A549 (cell line): ENCODE data around the gene CALML4.

ENCODE experiments used
- CHD2 ChIP-seq: fragments of 150-350 bp; IDR thresholded peaks from 2 replicates; pipeline ENCODE4 v1.6.1; 2014; ENCODE audit warnings: low read length; ENCODE audit not compliant: partially characterized antibody
- POLR2A ChIP-seq: IDR thresholded peaks from 2 replicates; pipeline ENCODE4 v1.6.1; 2012; ENCODE audit warnings: mild to moderate bottlenecking, low read length
- RAD21 ChIP-seq, 2 experiments: fragments of >200 bp in 1 of 2; sonication (Bioruptor Twin) in 1 of 2; formaldehyde crosslinking in 1 of 2; IDR thresholded peaks in 1 of 2; conservative IDR thresholded peaks in 1 of 2; 2 replicates in 1 of 2; 3 replicates in 1 of 2; pipeline ENCODE4 v1.6.1; 2012 to 2018; ENCODE audit warnings: inconsistent platforms in 1 of 2
- TF ChIP-seq, protein P1 (sequence below): fragments of >200 bp; sonication (Bioruptor Twin); formaldehyde crosslinking; IDR thresholded peaks from 3 replicates; pipeline ENCODE4 v1.5.1; 2016

DNA sequence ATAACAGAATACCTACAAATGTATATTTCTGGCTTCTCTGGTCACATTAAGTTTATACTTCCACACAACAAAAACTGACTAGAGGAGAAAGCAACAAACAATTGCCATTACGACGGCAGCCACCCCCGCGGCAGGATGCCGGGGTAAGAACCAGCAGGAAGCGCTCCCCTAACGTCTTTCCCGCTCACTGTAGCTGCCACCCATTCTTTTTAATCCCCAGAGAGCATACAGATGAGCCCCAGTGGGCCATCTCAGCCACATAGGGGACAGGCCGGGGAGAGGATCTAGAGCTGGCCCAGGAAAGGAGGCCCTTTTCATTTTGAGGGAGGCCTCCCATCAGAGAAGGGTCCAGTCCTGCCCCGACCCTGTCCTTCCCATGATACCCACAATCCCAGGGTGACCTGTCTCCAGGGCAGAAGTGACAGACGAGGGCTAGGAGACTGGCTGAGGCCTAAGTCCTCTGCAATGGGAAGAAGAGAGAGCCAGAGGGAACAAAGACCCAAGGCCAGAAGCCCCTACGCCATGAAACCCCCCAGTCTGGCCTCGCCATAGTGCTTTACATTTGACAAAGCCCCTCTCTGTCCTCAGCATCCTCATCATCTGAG is 3.6 kb upstream of the CALML4 start:
- TF ChIP-seq, protein P1, sequence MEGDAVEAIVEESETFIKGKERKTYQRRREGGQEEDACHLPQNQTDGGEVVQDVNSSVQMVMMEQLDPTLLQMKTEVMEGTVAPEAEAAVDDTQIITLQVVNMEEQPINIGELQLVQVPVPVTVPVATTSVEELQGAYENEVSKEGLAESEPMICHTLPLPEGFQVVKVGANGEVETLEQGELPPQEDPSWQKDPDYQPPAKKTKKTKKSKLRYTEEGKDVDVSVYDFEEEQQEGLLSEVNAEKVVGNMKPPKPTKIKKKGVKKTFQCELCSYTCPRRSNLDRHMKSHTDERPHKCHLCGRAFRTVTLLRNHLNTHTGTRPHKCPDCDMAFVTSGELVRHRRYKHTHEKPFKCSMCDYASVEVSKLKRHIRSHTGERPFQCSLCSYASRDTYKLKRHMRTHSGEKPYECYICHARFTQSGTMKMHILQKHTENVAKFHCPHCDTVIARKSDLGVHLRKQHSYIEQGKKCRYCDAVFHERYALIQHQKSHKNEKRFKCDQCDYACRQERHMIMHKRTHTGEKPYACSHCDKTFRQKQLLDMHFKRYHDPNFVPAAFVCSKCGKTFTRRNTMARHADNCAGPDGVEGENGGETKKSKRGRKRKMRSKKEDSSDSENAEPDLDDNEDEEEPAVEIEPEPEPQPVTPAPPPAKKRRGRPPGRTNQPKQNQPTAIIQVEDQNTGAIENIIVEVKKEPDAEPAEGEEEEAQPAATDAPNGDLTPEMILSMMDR: no peak
- TF ChIP-seq RAD21 (conservative IDR thresholded peaks at IDR 0.05 in 1 of 2, IDR thresholded peaks at IDR 0.05 in 1 of 2): no peak
- no peak for TF ChIP-seq POLR2A
- no peak for TF ChIP-seq CHD2
